Parathyroid adenoma (tissue), 2 donors: ENCODE results near the gene NR1H2.

Experiments used
- H2AFZ ChIP-seq: fragments of 300-600 bp; sonication (generic); one replicate; pipeline ENCODE4 v1.7.0; 2017; ENCODE audit warnings: antibody characterized with exemption, mild to moderate bottlenecking
- H3K27ac ChIP-seq: fragments of 300-600 bp; sonication (generic); one replicate; pipeline ENCODE4 v1.7.0; 2017
- H3K27me3 ChIP-seq: fragments of 300-600 bp; sonication (generic); one replicate; pipeline ENCODE4 v1.7.0; 2017; ENCODE audit warnings: low read length; ENCODE audit not compliant: control insufficient read depth, insufficient read depth
- H3K36me3 ChIP-seq: fragments of 300-600 bp; sonication (generic); one replicate; pipeline ENCODE4 v1.7.0; 2017; ENCODE audit warnings: low read length; ENCODE audit not compliant: control insufficient read depth, insufficient read depth
- H3K4me1 ChIP-seq: fragments of 300-600 bp; sonication (generic); one replicate; pipeline ENCODE4 v1.7.0; 2017; ENCODE audit warnings: control low read depth
- H3K4me2 ChIP-seq: fragments of 300-600 bp; sonication (generic); one replicate; pipeline ENCODE4 v1.7.0; 2017; ENCODE audit warnings: low read length
- H3K4me3 ChIP-seq: fragments of 300-600 bp; sonication (generic); one replicate; pipeline ENCODE4 v1.7.0; 2017; ENCODE audit warnings: low read depth, low read length
- H3K79me2 ChIP-seq: fragments of 300-600 bp; sonication (generic); one replicate; pipeline ENCODE4 v1.7.0; 2017; ENCODE audit warnings: control low read depth
- H3K9ac ChIP-seq: fragments of 300-600 bp; sonication (generic); one replicate; pipeline ENCODE4 v1.7.0; 2017; ENCODE audit warnings: mild to moderate bottlenecking
- H3K9me3 ChIP-seq: fragments of 300-600 bp; sonication (generic); one replicate; pipeline ENCODE4 v1.7.0; 2017; ENCODE audit warnings: low read length; ENCODE audit not compliant: control insufficient read depth
- TF ChIP-seq, protein P1 (sequence below): fragments of 300-600 bp; sonication (generic); IDR thresholded peaks from one replicate; pipeline ENCODE4 v1.7.0; 2017; ENCODE audit warnings: antibody characterized with exemption, mild to moderate bottlenecking
- donor health status: primary hyperparathyroidism.

NR1H2 gene

DNA sequence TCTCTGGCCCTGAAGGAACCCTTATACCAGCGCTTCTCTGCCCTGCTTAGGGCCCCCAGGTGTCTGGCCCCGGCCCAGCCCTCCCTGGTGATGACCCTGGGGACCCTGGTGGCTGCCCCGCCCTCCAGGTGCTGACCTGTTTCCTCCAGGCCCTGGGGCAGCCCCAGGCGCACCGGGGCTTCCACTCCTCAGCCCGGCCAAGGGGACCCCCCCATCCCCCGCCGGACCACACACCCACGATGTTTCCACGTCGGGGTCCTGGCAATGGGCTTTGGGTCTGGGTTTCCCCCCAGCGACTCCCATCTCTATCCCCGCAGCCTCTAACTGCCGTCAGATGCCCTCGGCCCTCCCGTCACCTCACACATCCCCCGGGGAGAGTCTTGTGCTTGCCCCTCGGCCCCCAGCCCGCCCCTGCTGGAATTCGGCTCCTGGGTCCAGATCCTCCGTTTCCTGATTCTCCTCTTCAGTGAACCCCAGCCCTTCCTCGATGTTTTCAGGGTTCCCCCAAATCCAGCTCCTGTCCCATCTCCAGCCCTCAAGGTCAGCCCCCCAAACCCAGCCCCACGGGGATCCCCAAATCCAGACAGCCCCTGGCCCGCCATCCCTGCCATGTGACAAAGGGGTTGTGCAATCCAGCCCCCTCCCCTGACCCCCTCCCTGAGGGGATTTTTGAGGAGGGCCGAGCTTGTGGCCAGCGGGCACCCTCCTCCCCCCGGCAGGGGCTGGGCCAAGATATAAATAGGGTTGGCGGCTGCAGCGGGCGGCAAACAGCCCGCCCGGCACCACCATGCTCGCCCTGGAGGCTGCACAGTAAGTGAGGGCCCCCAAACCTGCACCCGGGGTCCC, 42.1 kb downstream of the NR1H2 start, which contains the start of gene SPIB:
Gene SPIB (plus strand): TSS at position 763 of the 846 bp plus-strand sequence. CDS start 25 bp downstream, at position 788.
- Histone ChIP-seq H3K79me2 (no peaks in the 10 kb centered on the region), H2AFZ (no peak within 1 kb of the TSS), H3K4me3 (no peak within 1 kb of the TSS), H3K27ac (no peak within 1 kb of the TSS), H3K4me2 (no peak within 1 kb of the TSS), H3K36me3 (no peaks in the 10 kb centered on the region), H3K4me1 (no peaks in the 10 kb centered on the region), H3K9ac (no peak within 1 kb of the TSS), H3K27me3 (no peaks in the 10 kb centered on the region), H3K9me3 (no peaks in the 10 kb centered on the region)
- TF ChIP-seq, protein P1, sequence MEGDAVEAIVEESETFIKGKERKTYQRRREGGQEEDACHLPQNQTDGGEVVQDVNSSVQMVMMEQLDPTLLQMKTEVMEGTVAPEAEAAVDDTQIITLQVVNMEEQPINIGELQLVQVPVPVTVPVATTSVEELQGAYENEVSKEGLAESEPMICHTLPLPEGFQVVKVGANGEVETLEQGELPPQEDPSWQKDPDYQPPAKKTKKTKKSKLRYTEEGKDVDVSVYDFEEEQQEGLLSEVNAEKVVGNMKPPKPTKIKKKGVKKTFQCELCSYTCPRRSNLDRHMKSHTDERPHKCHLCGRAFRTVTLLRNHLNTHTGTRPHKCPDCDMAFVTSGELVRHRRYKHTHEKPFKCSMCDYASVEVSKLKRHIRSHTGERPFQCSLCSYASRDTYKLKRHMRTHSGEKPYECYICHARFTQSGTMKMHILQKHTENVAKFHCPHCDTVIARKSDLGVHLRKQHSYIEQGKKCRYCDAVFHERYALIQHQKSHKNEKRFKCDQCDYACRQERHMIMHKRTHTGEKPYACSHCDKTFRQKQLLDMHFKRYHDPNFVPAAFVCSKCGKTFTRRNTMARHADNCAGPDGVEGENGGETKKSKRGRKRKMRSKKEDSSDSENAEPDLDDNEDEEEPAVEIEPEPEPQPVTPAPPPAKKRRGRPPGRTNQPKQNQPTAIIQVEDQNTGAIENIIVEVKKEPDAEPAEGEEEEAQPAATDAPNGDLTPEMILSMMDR = no peak

DNA sequence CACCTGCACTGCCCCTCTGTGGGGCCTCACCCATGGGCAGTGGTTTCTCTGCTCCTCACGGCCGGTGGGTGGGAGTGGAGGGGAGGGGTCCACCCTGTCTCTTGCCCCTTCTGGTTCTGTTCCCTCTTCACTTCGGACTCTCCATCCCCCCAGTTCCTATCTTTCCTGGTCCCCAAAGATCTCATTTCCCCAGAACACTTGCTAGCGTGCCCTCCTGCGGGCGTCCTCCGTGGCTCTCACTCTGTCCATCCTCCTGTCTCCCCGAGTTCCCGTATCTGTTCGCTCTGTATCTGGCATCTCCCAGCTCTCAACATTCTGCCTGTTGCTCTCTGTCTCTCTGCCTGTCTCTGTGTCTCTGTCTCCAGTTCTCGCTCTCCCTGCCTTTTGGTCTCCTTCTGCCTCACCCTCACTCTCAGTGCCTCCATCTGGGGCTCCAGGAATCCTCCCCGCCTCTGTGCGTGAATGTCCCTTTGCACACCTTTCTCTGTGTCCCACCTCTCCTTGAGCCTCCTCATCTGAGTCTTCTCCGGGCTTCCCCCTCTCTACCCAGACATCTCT, 42.8 kb downstream of the NR1H2 start:
- no peak overlapping the region for H3K4me3 ChIP-seq
- TF ChIP-seq, protein P1 = no peak
- H2AFZ ChIP-seq = no peak overlapping the region
- no peak overlapping the region for H3K4me2 ChIP-seq
- H3K27ac ChIP-seq = no peak overlapping the region
- no peaks in the 10 kb centered on the region for H3K4me1 ChIP-seq
- H3K9ac ChIP-seq = no peak overlapping the region
- no peaks in the 10 kb centered on the region for H3K9me3 ChIP-seq
- no peaks in the 10 kb centered on the region for H3K36me3 ChIP-seq
- no peaks in the 10 kb centered on the region for H3K79me2 ChIP-seq
- H3K27me3 ChIP-seq = no peaks in the 10 kb centered on the region

DNA sequence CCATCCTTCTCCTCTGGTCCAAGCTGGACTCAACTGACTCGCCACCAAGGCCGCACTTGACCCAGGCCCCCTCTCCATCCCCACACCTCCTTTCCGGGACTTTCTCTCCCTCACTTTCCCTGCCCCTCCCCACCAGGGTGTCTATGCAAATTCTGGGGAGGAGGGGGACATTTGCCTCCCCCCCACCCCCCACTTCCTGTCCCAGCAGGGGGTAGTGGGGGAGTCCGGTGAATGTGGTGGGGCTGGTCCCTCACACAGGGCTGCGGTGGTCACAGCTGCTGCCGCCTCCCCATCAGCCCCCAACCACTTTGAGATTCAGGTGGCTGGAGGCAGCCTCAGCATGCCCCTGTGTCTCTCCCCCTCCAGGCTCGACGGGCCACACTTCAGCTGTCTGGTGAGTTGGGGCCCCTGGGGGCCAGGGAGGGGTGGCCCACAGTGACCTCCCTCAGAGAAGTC, 43.4 kb downstream of the NR1H2 start:
- no peaks in the 10 kb centered on the region for H3K27me3 ChIP-seq
- H3K4me2 ChIP-seq = no peak overlapping the region
- H3K79me2 ChIP-seq = no peaks in the 10 kb centered on the region
- H3K4me1 ChIP-seq = no peaks in the 10 kb centered on the region
- H3K27ac ChIP-seq = no peak overlapping the region
- H3K4me3 ChIP-seq = no peak overlapping the region
- TF ChIP-seq, protein P1 = no peak
- no peak overlapping the region for H3K9ac ChIP-seq
- H2AFZ ChIP-seq = no peak overlapping the region
- no peaks in the 10 kb centered on the region for H3K36me3 ChIP-seq
- H3K9me3 ChIP-seq = no peaks in the 10 kb centered on the region

DNA sequence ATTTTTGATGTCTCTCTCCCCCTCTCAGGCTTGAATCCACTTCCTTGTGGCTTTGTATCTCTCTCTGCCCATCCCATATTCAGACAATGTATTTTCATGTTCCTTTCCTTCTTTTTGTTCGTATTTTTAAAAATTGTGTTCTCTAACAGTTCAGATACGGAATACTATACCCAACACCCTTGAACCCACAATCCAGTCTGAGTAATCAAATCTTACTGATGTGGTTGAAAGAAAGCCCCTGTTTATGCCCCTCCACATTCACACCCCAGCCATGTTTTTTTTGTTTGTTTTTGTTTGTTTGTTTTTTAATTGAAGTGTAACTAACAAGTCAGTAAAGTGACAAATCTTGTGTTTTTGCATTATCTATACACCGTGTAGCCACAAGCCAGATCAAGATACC, 43.9 kb downstream of the NR1H2 start:
- Histone ChIP-seq H2AFZ (no peak overlapping the region), H3K4me3 (no peak overlapping the region), H3K9me3 (no peaks in the 10 kb centered on the region), H3K36me3 (no peaks in the 10 kb centered on the region), H3K79me2 (no peaks in the 10 kb centered on the region), H3K4me2 (no peak overlapping the region), H3K9ac (no peak overlapping the region), H3K4me1 (no peaks in the 10 kb centered on the region), H3K27ac (no peak overlapping the region), H3K27me3 (no peaks in the 10 kb centered on the region)
- TF ChIP-seq, protein P1 = no peak
